T-cell (primary cell): ENCODE results near the gene PIKFYVE. TPM values are rescaled to one million over a fixed set of nuclear protein-coding genes. Genes with fewer than 3 reads are reported as not detected.
"Not testable (repeated sequence)": the region's sequence is repeated elsewhere in the genome, so short reads cannot be mapped to it uniquely, and the experiment has no call there.

Experiments used
- ATAC-seq, 4 experiments: fragments of 200-7000 bp in 3 of 4; fragments of 150-1000 bp in 1 of 4; cut with Tn5 transposase; replicated peaks in 1 of 4; 1 replicate in 3 of 4; 2 replicates in 1 of 4; pipeline ENCODE4 v1.10.0; 2021; ENCODE audit warnings: moderate library complexity in 3 of 4, mild to moderate bottlenecking in 2 of 4, moderate number of reproducible peaks in 1 of 4
- CTCF ChIA-PET, 2 donors: fragments of 300-600 bp; sonication (Branson Sonifier 250); formaldehyde crosslinking; loops; one replicate each; lab custom pipeline; 2022; ENCODE audit warnings: antibody characterized with exemption in 2 of 2; lab: Charles Lee
- POLR2A ChIA-PET, 2 donors: fragments of 300-600 bp; sonication (Branson Sonifier 250); formaldehyde crosslinking; loops; one replicate each; lab custom pipeline; 2022; ENCODE audit warnings: antibody characterized with exemption in 2 of 2; lab: Charles Lee
- DNase-seq, 35 experiments: peaks; one replicate each; pipeline versions ENCODE4 v3.0.0 to v3.0.0-alpha.2; 2013 to 2023
- H3K27ac ChIP-seq: one replicate; pipeline ENCODE4 v1.5.1; 2013; ENCODE audit warnings: low read length
- H3K27me3 ChIP-seq, 2 experiments: replicated peaks in 1 of 2; 1 replicate in 1 of 2; 2 replicates in 1 of 2; pipeline versions ENCODE4 v1.6.1 to v1.7.0; 2013; ENCODE audit warnings: low read length in 1 of 2, mixed read lengths in 1 of 2; ENCODE audit not compliant: control insufficient read depth in 2 of 2, insufficient read depth in 2 of 2; ENCODE audit errors: extremely low read depth in 1 of 2
- H3K36me3 ChIP-seq, 2 donors: 1 replicate in 1 of 2; 2 replicates in 1 of 2; pipeline versions ENCODE4 v1.6.1 to v1.7.0; 2013; ENCODE audit warnings: low read length in 1 of 2; ENCODE audit not compliant: control insufficient read depth in 2 of 2, insufficient read depth in 1 of 2; ENCODE audit errors: extremely low read depth in 1 of 2
- H3K4me1 ChIP-seq, 2 experiments: 1 replicate in 1 of 2; 2 replicates in 1 of 2; pipeline versions ENCODE4 v1.6.1 to v1.7.0; 2013; ENCODE audit warnings: low read length in 2 of 2, mixed read lengths in 1 of 2; ENCODE audit not compliant: insufficient read depth in 2 of 2, control insufficient read depth in 1 of 2; ENCODE audit errors: extremely low read depth in 1 of 2
- H3K4me3 ChIP-seq, 2 donors: 1 replicate in 1 of 2; 2 replicates in 1 of 2; pipeline versions ENCODE4 v1.5.1 to v1.7.0; 2013; ENCODE audit warnings: mild to moderate bottlenecking in 2 of 2, low read length in 1 of 2, moderate library complexity in 1 of 2; ENCODE audit not compliant: control insufficient read depth in 1 of 2; ENCODE audit errors: extremely low read depth in 1 of 2
- H3K9me3 ChIP-seq: 2 replicates; pipeline ENCODE4 v1.7.0; 2013
- H3K27ac Mint-ChIP-seq, 2 donors: one replicate each; pipeline ENCODE4 v1.8.0; 2020 to 2021; ENCODE audit warnings: mild to moderate bottlenecking in 2 of 2, mixed read lengths in 2 of 2
- H3K27me3 Mint-ChIP-seq, 2 donors: one replicate each; pipeline ENCODE4 v1.8.0; 2021 to 2022; ENCODE audit warnings: mixed read lengths in 2 of 2
- H3K36me3 Mint-ChIP-seq: one replicate; pipeline ENCODE4 v1.8.0; 2021; ENCODE audit warnings: mixed read lengths
- H3K4me1 Mint-ChIP-seq, 3 donors: one replicate each; pipeline ENCODE4 v1.8.0; 2020 to 2022; ENCODE audit warnings: mixed read lengths in 3 of 3, mild to moderate bottlenecking in 1 of 3
- H3K4me3 Mint-ChIP-seq, 3 donors: one replicate each; pipeline ENCODE4 v1.8.0; 2020 to 2022; ENCODE audit warnings: mild to moderate bottlenecking in 3 of 3, mixed read lengths in 3 of 3, moderate library complexity in 3 of 3
- H3K9me3 Mint-ChIP-seq, 3 donors: one replicate each; pipeline ENCODE4 v1.8.0; 2020 to 2022; ENCODE audit warnings: mixed read lengths in 3 of 3
- WGBS: methylation state at CpG from one replicate; pipeline ENCODE4 v1.1.5; 2013; ENCODE audit warnings: missing lambda C conversion rate; ENCODE audit not compliant: insufficient coverage; 5-methylcytosine and 5-hydroxymethylcytosine counted together
- total RNA-seq, 35 experiments: library from RNA in 6 of 35; stranded (reverse) in 6 of 35; fragments of 120-200 nt in 1 of 35; gene quantifications; one replicate each; pipeline versions ENCODE4 v1.2.1 to v1.2.4 and lab custom pipeline; 2013 to 2026

Gene PIKFYVE
- total RNA-seq, 5 donors from 2014 or later (not counting 1 experiment from before 2014, with no cell fraction given) = 35.3 to 42.6 (median 38.6) TPM

GRCh38 chr2:208375491-208376068, 109.5 kb downstream of the PIKFYVE start:
- WGBS = no CpG with 5 or more reads among the region's 1 CpG
- Histone ChIP-seq H3K36me3 (no peaks in the 10 kb centered on the region), H3K4me3 (no peak overlapping the region), H3K4me1 (no peaks in the 10 kb centered on the region), H3K27me3 (no peaks in the 10 kb centered on the region), H3K27ac (no peak overlapping the region), H3K9me3 (no peaks in the 10 kb centered on the region)
- no peaks in the 10 kb centered on the region for H3K9me3 Mint-ChIP-seq
- H3K4me3 Mint-ChIP-seq = no peak overlapping the region
- ChIA-PET CTCF (interaction anchor here (0.7 to 1.2 kb wide), 2 partner anchors 20 to 1860 kb away, joined by 3 read pairs; no protein-coding TSS in a partner anchor), POLR2A (no interaction called here)
- no peaks in the 10 kb centered on the region for H3K4me1 Mint-ChIP-seq
- peaks cover 1 to 13% of the 10 kb centered on the region in 2 donors for H3K27me3 Mint-ChIP-seq
- DNase-seq (no peak), ATAC-seq (no peak)
- H3K27ac Mint-ChIP-seq = no peak overlapping the region
- no peaks in the 10 kb centered on the region for H3K36me3 Mint-ChIP-seq

DNA sequence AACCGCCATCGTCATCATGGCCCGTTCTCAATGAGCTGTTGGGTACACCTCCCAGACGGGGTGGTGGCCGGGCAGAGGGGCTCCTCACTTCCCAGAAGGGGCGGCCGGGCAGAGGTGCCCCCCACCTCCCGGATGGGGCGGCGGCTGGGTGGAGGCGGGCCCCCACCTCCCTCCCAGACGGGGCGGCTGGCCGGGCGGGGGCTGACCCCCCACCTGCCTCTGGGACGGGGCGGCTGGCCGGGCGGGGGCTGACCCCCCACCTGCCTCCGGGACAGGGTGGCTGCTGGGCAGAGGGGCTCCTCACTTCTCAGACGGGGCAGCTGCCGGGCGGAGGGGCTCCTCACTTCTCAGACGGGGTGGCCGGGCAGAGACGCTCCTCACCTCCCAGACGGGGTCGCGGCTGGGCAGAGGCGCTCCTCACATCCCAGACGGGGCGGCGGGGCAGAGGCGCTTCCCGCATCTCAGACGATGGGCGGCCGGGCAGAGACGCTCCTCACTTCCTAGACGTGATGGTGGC, 111.3 kb downstream of the PIKFYVE start:
- H3K9me3 Mint-ChIP-seq, H3K36me3 Mint-ChIP-seq, H3K27ac ChIP-seq, H3K4me3 ChIP-seq, CTCF ChIA-PET, H3K9me3 ChIP-seq, H3K36me3 ChIP-seq, H3K27ac Mint-ChIP-seq, H3K27me3 ChIP-seq, POLR2A ChIA-PET, H3K4me1 Mint-ChIP-seq, H3K4me1 ChIP-seq, ATAC-seq, DNase-seq, H3K4me3 Mint-ChIP-seq: not testable (repeated sequence)
- H3K27me3 Mint-ChIP-seq = peaks cover 1 to 21% of the 10 kb centered on the region in 2 donors
- 75% methylated on average over 7 of the region's 40 CpGs for WGBS

DNA sequence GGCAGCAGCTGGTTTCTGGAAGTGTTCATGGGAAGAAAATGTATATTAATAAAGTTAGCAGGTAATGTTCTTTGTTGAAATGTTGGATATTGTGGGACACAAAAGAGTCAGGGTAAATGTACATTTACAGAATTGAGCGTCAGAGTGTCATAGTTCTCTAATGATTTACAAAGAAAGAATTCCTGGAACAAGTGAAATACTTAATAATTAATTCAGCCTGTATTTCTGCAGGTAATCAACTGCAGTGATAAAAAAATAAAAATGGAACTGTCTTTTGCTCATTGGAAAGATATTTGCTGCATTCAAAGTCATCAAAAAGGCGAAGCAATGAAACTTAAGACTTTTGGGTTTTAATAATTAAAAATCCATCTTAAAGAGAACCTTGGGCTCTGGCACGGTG, 113.1 kb downstream of the PIKFYVE start:
- Mint-ChIP-seq H3K36me3 (no peaks in the 10 kb centered on the region), H3K4me3 (no peak overlapping the region), H3K9me3 (no peaks in the 10 kb centered on the region), H3K4me1 (no peaks in the 10 kb centered on the region), H3K27me3 (peaks cover 8 to 32% of the 10 kb centered on the region in 2 donors), H3K27ac (no peak overlapping the region)
- ATAC-seq (no peak), DNase-seq (no peak)
- no peak overlapping the region for H3K4me3 ChIP-seq
- no CpG with 5 or more reads among the region's 3 CpGs for WGBS
- POLR2A ChIA-PET = no interaction called here
- peaks cover 2 to 3% of the 10 kb centered on the region in 2 experiments for H3K27me3 ChIP-seq
- no peaks in the 10 kb centered on the region for H3K36me3 ChIP-seq
- H3K9me3 ChIP-seq = no peaks in the 10 kb centered on the region
- H3K27ac ChIP-seq = no peak overlapping the region
- CTCF ChIA-PET = no interaction called here
- no peaks in the 10 kb centered on the region for H3K4me1 ChIP-seq

DNA sequence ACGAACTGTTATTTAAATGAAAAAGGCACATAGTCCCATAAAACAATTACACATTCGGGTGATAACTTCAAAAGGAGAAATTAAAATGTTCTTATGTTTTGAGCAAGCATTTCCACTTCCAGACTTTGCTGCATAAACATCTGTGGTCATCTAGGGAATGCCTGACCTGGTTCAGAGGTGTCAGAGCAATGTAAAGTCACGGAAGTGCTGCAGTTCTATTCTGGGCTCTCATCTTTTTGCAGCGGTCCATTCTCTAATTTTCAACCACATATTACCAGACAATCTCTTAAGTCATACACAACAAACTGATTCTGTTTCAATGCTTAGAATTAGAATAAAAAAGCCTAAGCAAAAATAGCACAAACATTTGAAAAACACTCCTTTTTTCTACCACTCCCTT, 118.6 kb downstream of the PIKFYVE start:
- no peaks in the 10 kb centered on the region for H3K9me3 Mint-ChIP-seq
- ATAC-seq = no peak
- H3K4me3 ChIP-seq = no peak overlapping the region
- no peak for DNase-seq
- no peaks in the 10 kb centered on the region for H3K36me3 Mint-ChIP-seq
- H3K4me1 ChIP-seq = no peaks in the 10 kb centered on the region
- no peak overlapping the region for H3K27ac ChIP-seq
- no peaks in the 10 kb centered on the region for H3K36me3 ChIP-seq
- no peak overlapping the region for H3K27ac Mint-ChIP-seq
- 93% methylated on average over 2 of the region's 4 CpGs for WGBS
- H3K4me3 Mint-ChIP-seq = no peak overlapping the region
- H3K27me3 Mint-ChIP-seq = peaks cover 13 to 36% of the 10 kb centered on the region in 2 donors
- H3K27me3 ChIP-seq = peaks cover 2 to 3% of the 10 kb centered on the region in 2 experiments
- ChIA-PET POLR2A (no interaction called here), CTCF (no interaction called here)
- no peaks in the 10 kb centered on the region for H3K9me3 ChIP-seq
- H3K4me1 Mint-ChIP-seq = no peaks in the 10 kb centered on the region

- ATAC-seq (no peak), DNase-seq (no peak)
- H3K27me3 ChIP-seq = peaks cover 2 to 3% of the 10 kb centered on the region in 2 experiments
- no peaks in the 10 kb centered on the region for H3K36me3 Mint-ChIP-seq
- H3K4me3 Mint-ChIP-seq = no peak overlapping the region
- no peak overlapping the region for H3K27ac Mint-ChIP-seq
- CTCF ChIA-PET = interaction anchor here (0.8 to 1.0 kb wide), 2 partner anchors 12 to 13 kb away, joined by 3 read pairs; no protein-coding TSS in a partner anchor
- no peak overlapping the region for H3K4me3 ChIP-seq
- no peaks in the 10 kb centered on the region for H3K9me3 ChIP-seq
- POLR2A ChIA-PET = no interaction called here
- no peaks in the 10 kb centered on the region for H3K9me3 Mint-ChIP-seq
- no peak overlapping the region for H3K27ac ChIP-seq
- H3K27me3 Mint-ChIP-seq = peaks cover 13 to 31% of the 10 kb centered on the region in 2 donors
- H3K36me3 ChIP-seq = no peaks in the 10 kb centered on the region
- no CpG with 5 or more reads among the region's 2 CpGs for WGBS
- H3K4me1 Mint-ChIP-seq = no peaks in the 10 kb centered on the region
- no peaks in the 10 kb centered on the region for H3K4me1 ChIP-seq
These were observed 120.5 kb downstream of the PIKFYVE start for GRCh38 chr2:208386541-208386940.

GRCh38 chr2:208389940-208390339, 123.9 kb downstream of the PIKFYVE start:
- Mint-ChIP-seq H3K9me3 (peaks cover 6 to 8% (median 6%) of the 10 kb centered on the region in 3 donors), H3K4me1 (no peaks in the 10 kb centered on the region), H3K27ac (no peak overlapping the region), H3K36me3 (peaks cover 4% of the 10 kb centered on the region), H3K4me3 (no peak overlapping the region), H3K27me3 (peaks cover 4 to 13% of the 10 kb centered on the region in 2 donors)
- ATAC-seq (no peak), DNase-seq (no peak)
- Histone ChIP-seq H3K27me3 (no peaks in the 10 kb centered on the region), H3K27ac (no peak overlapping the region), H3K4me3 (no peak overlapping the region), H3K4me1 (no peaks in the 10 kb centered on the region), H3K9me3 (no peaks in the 10 kb centered on the region), H3K36me3 (no peaks in the 10 kb centered on the region)
- CTCF ChIA-PET = no interaction called here
- POLR2A ChIA-PET = no interaction called here
- no CpG with 5 or more reads among the region's 3 CpGs for WGBS
